Measurements from ENCODE around the gene CLASP1. TPM values are rescaled to one million over a fixed set of nuclear protein-coding genes. Genes with fewer than 3 reads are reported as not detected.

The CLASP1 gene
- polyA plus RNA-seq, 1 donor (not counting 4 experiments of a cell fraction or from before 2014, with no cell fraction given), result 16.7 TPM

DNA sequence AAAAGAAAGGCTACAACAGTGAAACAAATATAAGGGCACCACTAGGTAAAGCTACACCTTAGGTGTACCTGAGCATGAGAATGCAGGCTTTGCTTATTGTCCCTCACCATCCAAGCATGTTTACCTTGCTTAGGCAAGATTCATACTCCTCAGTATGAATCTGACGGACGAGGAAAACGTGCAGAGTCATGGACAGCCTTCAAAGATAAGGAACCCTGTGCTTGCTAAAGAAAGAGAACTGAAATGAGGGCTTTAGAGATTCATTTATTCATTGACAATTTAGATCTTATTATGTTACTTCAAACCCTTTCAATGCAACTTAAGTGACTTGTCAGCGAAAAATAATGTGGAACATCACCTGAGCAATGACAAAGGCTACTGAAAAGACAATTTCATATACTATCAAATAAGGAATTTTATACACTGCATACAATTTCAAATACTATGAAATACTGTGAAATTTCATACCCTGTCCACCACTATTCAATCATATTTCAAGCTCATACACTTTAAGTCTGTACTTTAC lies 21.7 kb downstream of the CLASP1 start:
- dilution Hi-C loops (cut with MboI; ENCODE audit: extremely low pct_ligation_motif_present, low sequenced_read_pairs), result no loop called here
- no peak overlapping the region for H3K27ac ChIP-seq (ENCODE audit: control insufficient read depth, insufficient read depth, low read length)
- no peaks in the 10 kb centered on the region for H3K9me1 ChIP-seq (ENCODE audit: control insufficient read depth, extremely low read depth, insufficient read depth, low read length)
- H3K4me1 ChIP-seq (ENCODE audit: control insufficient read depth, extremely low read depth, insufficient read depth, low read length), result peaks cover 2% of the 10 kb centered on the region
- H3K27me3 ChIP-seq (ENCODE audit: control insufficient read depth, extremely low read depth, insufficient read depth, low read length), result no peaks in the 10 kb centered on the region
- no peaks in the 10 kb centered on the region for H3K36me3 ChIP-seq (ENCODE audit: control insufficient read depth in 2 of 2, extremely low read depth in 1 of 2, insufficient read depth in 2 of 2, low read length in 2 of 2)
- TF ChIP-seq EZH2 (IDR thresholded peaks at IDR 0.05; ENCODE audit: low read length), result no peak
- TF ChIP-seq, protein P1, sequence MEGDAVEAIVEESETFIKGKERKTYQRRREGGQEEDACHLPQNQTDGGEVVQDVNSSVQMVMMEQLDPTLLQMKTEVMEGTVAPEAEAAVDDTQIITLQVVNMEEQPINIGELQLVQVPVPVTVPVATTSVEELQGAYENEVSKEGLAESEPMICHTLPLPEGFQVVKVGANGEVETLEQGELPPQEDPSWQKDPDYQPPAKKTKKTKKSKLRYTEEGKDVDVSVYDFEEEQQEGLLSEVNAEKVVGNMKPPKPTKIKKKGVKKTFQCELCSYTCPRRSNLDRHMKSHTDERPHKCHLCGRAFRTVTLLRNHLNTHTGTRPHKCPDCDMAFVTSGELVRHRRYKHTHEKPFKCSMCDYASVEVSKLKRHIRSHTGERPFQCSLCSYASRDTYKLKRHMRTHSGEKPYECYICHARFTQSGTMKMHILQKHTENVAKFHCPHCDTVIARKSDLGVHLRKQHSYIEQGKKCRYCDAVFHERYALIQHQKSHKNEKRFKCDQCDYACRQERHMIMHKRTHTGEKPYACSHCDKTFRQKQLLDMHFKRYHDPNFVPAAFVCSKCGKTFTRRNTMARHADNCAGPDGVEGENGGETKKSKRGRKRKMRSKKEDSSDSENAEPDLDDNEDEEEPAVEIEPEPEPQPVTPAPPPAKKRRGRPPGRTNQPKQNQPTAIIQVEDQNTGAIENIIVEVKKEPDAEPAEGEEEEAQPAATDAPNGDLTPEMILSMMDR (optimal IDR thresholded peaks at IDR 0.05 in 1 of 3, IDR thresholded peaks at IDR 0.05 in 1 of 3, conservative IDR thresholded peaks at IDR 0.05 in 1 of 3; ENCODE audit: extremely low read depth in 1 of 3, insufficient read depth in 2 of 3, low read length in 3 of 3), result no peak
- H3K9ac ChIP-seq (ENCODE audit: control insufficient read depth, extremely low read depth, insufficient read depth, low read length), result no peak overlapping the region
- DNase-seq (ENCODE audit: low read depth, low spot score), result no peak
- H3K4me2 ChIP-seq (ENCODE audit: control insufficient read depth, extremely low read depth, insufficient read depth, low read depth, low read length), result no peak overlapping the region
- H3K9me3 ChIP-seq (ENCODE audit: control insufficient read depth, low read depth, low read length), result no peaks in the 10 kb centered on the region
- FAIRE-seq, result no peak
- H4K20me1 ChIP-seq (ENCODE audit: control insufficient read depth, extremely low read depth, insufficient read depth, low read length), result peaks cover 3% of the 10 kb centered on the region
- peaks cover 66% of the 10 kb centered on the region for H3K79me2 ChIP-seq (ENCODE audit: control insufficient read depth, insufficient read depth, low read length)
- H2AFZ ChIP-seq (ENCODE audit: control insufficient read depth, low read length), result no peak overlapping the region
- no peak overlapping the region for H3K4me3 ChIP-seq (ENCODE audit: control insufficient read depth in 2 of 3, extremely low read depth in 1 of 3, insufficient read depth in 2 of 3, low read depth in 1 of 3, low read length in 3 of 3)

DNA sequence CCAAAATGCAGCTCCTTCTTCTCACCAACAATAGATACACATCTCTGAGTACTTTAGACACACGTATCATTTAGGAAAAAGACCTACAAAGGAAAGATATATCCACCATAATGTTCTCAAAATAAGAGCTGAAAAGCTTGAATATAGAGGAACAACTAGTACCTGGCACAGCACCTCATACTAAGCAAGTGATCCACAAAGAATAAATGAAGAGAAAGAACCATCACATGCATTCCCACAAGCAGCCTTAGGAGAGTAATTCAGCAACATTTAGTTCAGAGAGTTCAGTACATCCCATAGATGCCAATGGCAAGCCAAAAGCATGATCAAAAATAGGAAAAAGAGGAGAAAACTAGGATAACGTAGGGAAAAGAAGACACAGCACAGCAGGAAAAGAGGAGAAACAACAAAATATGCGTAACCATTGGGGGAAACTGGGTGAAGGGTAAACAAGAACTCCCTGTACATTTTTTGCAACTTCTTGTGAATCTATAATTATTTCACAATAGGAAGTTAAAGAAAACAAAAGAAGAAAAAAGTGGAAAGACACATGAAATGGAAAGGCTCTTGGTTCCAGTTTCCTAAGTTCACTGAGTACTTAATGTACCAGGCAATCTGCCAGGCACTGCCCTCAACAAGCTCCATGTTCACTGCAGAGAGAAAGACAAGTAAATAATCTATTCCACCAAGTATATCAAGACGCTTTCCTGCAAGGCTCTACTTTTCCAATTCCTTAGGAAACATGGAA lies 22.3 kb downstream of the CLASP1 start:
- no peak overlapping the region for H3K4me2 ChIP-seq (ENCODE audit: control insufficient read depth, extremely low read depth, insufficient read depth, low read depth, low read length)

More for the DNA sequence above, 22.3 kb downstream of the CLASP1 start:
- no peak for DNase-seq (ENCODE audit: low read depth, low spot score)
- Histone ChIP-seq H2AFZ (ENCODE audit: control insufficient read depth, low read length) (no peak overlapping the region), H3K9me3 (ENCODE audit: control insufficient read depth, low read depth, low read length) (no peaks in the 10 kb centered on the region), H4K20me1 (ENCODE audit: control insufficient read depth, extremely low read depth, insufficient read depth, low read length) (peaks cover 3% of the 10 kb centered on the region), H3K4me1 (ENCODE audit: control insufficient read depth, extremely low read depth, insufficient read depth, low read length) (peaks cover 2% of the 10 kb centered on the region), H3K27me3 (ENCODE audit: control insufficient read depth, extremely low read depth, insufficient read depth, low read length) (no peaks in the 10 kb centered on the region), H3K36me3 (ENCODE audit: control insufficient read depth in 2 of 2, extremely low read depth in 1 of 2, insufficient read depth in 2 of 2, low read length in 2 of 2) (no peaks in the 10 kb centered on the region), H3K4me3 (ENCODE audit: control insufficient read depth in 2 of 3, extremely low read depth in 1 of 3, insufficient read depth in 2 of 3, low read depth in 1 of 3, low read length in 3 of 3) (no peak overlapping the region), H3K9ac (ENCODE audit: control insufficient read depth, extremely low read depth, insufficient read depth, low read length) (no peak overlapping the region), H3K27ac (ENCODE audit: control insufficient read depth, insufficient read depth, low read length) (no peak overlapping the region), H3K79me2 (ENCODE audit: control insufficient read depth, insufficient read depth, low read length) (peaks cover 68% of the 10 kb centered on the region), H3K9me1 (ENCODE audit: control insufficient read depth, extremely low read depth, insufficient read depth, low read length) (no peaks in the 10 kb centered on the region)
- no peak for FAIRE-seq
- TF ChIP-seq, protein P1 (optimal IDR thresholded peaks at IDR 0.05 in 1 of 3, IDR thresholded peaks at IDR 0.05 in 1 of 3, conservative IDR thresholded peaks at IDR 0.05 in 1 of 3; ENCODE audit: extremely low read depth in 1 of 3, insufficient read depth in 2 of 3, low read length in 3 of 3), result no peak
- TF ChIP-seq EZH2 (IDR thresholded peaks at IDR 0.05; ENCODE audit: low read length), result no peak
- dilution Hi-C loops (cut with MboI; ENCODE audit: extremely low pct_ligation_motif_present, low sequenced_read_pairs), result no loop called here

Data from keratinocyte (primary cell).